ENCODE data around the gene UNC13C. TPM values are rescaled to one million over a fixed set of nuclear protein-coding genes. Genes with fewer than 3 reads are reported as not detected.

The UNC13C gene
- total and polyA plus RNA-seq, 2 of the 13 experiments (the other 11 are each of a cell fraction or from before 2014, with no cell fraction given), result 0.04 TPM; not detected in 1

DNA sequence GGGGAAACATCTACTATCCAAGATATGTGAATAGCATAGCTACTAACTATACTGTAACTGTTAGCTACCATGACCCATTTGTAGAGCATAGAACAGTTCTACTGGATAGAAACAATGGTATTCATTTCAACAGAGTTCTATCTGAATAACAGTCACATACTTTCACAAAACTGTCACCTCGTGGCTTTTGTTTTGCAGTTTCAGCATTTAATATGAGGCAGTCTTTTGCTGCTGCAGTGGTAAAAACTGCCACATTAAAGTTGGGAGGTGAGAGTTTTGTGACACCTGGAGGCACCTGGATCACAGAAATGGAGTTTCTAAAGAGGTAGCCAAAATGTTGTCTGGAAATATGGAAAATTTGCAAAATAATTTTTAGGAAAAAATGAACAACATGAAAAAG is 578.0 kb downstream of the UNC13C start:
- Histone ChIP-seq H3K27me3 (ENCODE audit: control insufficient read depth in 1 of 2, insufficient read depth in 2 of 2, low read length in 2 of 2) (no peaks in the 10 kb centered on the region), H3K36me3 (replicated peaks in 1 of 2; ENCODE audit: control insufficient read depth in 1 of 2, insufficient read depth in 2 of 2, low read length in 2 of 2) (no peaks in the 10 kb centered on the region), H3K9ac (ENCODE audit: insufficient read depth, low read depth, low read length) (no peak overlapping the region), H4K20me1 (ENCODE audit: insufficient read depth, low read length) (no peaks in the 10 kb centered on the region), H3K4me2 (ENCODE audit: low read depth, low read length) (no peak overlapping the region), H2AFZ (ENCODE audit: low read length) (no peak overlapping the region), H3K27ac (ENCODE audit: extremely low read length, insufficient read depth, low read length) (no peak overlapping the region), H3K4me1 (ENCODE audit: insufficient read depth, low read length) (no peaks in the 10 kb centered on the region), H3K9me3 (ENCODE audit: low read length) (no peaks in the 10 kb centered on the region), H3K4me3 (replicated peaks in 1 of 3; ENCODE audit: insufficient read depth in 1 of 3, low read depth in 2 of 3, low read length in 3 of 3) (no peak overlapping the region), H3K79me2 (ENCODE audit: insufficient read depth, low read length) (no peaks in the 10 kb centered on the region)
- TF ChIP-seq MAFK (conservative IDR thresholded peaks at IDR 0.05 in 1 of 2, IDR thresholded peaks at IDR 0.05 in 1 of 2; ENCODE audit: low read length in 2 of 2) (peak; percentile 17 to 50; a peak in 2 of 4 replicates), RBAK (CRISPR knock-in tag; IDR thresholded peaks at IDR 0.05) (no peak), MAFF (IDR thresholded peaks at IDR 0.05; ENCODE audit: low read depth, low read length) (peak; percentile 28; the same call in 1 of the 2 replicates)
- TF ChIP-seq, protein P1, sequence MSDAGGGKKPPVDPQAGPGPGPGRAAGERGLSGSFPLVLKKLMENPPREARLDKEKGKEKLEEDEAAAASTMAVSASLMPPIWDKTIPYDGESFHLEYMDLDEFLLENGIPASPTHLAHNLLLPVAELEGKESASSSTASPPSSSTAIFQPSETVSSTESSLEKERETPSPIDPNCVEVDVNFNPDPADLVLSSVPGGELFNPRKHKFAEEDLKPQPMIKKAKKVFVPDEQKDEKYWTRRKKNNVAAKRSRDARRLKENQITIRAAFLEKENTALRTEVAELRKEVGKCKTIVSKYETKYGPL (CRISPR knock-in tag; IDR thresholded peaks at IDR 0.05), result no peak
- in situ Hi-C loops (cut with HindIII; ENCODE audit: extremely low pct_ligation_motif_present, low pct_unique_long_range_greater_than_20kb), result no loop called here
- 0% methylated on average over 1 of the region's 1 CpG for WGBS (ENCODE audit: low lambda C conversion rate)
- CTCF ChIA-PET (ENCODE audit: low intra/inter-chr PET ratio, low total read pairs), result no interaction called here
- no peak for FAIRE-seq
- ATAC-seq, result no peak
- POLR2A ChIA-PET, result no interaction called here
- BruUV-seq (replicated peaks), result no TSS peak
- intact Hi-C loops (cut with micrococcal nuclease; ENCODE audit: unreplicated experiment), result no loop called here
- no peak for DNase-seq (ENCODE audit: low spot score)

DNA sequence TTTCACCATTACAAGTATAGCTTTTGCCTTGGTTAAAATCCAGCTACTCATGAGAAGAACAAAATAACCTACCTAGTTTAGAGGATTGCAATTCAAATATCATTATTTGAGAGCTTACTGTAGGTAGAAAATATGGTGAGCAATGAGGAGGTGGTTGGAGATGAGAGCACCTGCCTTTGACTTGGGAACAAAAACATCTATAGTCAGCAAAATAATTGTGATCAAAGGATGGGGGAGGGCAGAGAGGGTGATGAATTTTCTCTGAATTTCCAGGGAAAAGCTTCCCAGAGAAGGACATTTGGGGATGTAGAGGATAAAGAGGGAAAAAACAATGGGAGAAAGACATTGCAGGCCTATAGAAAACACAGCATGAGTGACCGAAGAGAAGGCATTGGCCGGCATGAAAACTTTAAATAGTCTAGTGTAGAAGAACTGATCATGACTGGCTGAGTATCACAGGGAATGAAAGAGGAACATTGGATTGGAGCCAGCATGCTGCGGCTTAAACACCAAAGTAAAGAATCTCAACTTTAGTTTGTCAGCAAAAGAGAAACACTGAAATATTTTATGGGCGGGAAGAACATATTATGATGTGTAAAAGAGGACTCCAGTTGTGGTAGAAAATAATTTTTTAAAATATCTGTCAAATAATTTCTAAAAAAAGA is 581.3 kb downstream of the UNC13C start:
- H3K4me2 ChIP-seq (ENCODE audit: low read depth, low read length), result no peak overlapping the region
- TF ChIP-seq ZNF782 (CRISPR knock-in tag; IDR thresholded peaks at IDR 0.05; ENCODE audit: borderline replicate concordance), result no peak
- TF ChIP-seq MAFF (IDR thresholded peaks at IDR 0.05; ENCODE audit: low read depth, low read length), result peak; percentile 83
- TF ChIP-seq MAFK (conservative IDR thresholded peaks at IDR 0.05 in 1 of 2, IDR thresholded peaks at IDR 0.05 in 1 of 2; ENCODE audit: low read length in 2 of 2), result peak; percentile 76 to 90
- ATAC-seq (no peak), FAIRE-seq (no peak), DNase-seq (ENCODE audit: low spot score) (no peak)
- no peaks in the 10 kb centered on the region for H3K27me3 ChIP-seq (ENCODE audit: control insufficient read depth in 1 of 2, insufficient read depth in 2 of 2, low read length in 2 of 2)
- in situ Hi-C loops (cut with HindIII; ENCODE audit: extremely low pct_ligation_motif_present, low pct_unique_long_range_greater_than_20kb) (no loop called here), intact Hi-C loops (cut with micrococcal nuclease; ENCODE audit: unreplicated experiment) (no loop called here)
- no peaks in the 10 kb centered on the region for H3K36me3 ChIP-seq (replicated peaks in 1 of 2; ENCODE audit: control insufficient read depth in 1 of 2, insufficient read depth in 2 of 2, low read length in 2 of 2)
- no peaks in the 10 kb centered on the region for H3K79me2 ChIP-seq (ENCODE audit: insufficient read depth, low read length)
- ChIA-PET CTCF (ENCODE audit: low intra/inter-chr PET ratio, low total read pairs) (no interaction called here), POLR2A (no interaction called here)
- no peak overlapping the region for H3K4me3 ChIP-seq (replicated peaks in 1 of 3; ENCODE audit: insufficient read depth in 1 of 3, low read depth in 2 of 3, low read length in 3 of 3)
- BruUV-seq (replicated peaks), result no TSS peak
- H3K4me1 ChIP-seq (ENCODE audit: insufficient read depth, low read length), result no peaks in the 10 kb centered on the region
- no peaks in the 10 kb centered on the region for H3K9me3 ChIP-seq (ENCODE audit: low read length)
- no peak overlapping the region for H2AFZ ChIP-seq (ENCODE audit: low read length)
- 9% methylated on average over 4 of the region's 4 CpGs for WGBS (ENCODE audit: low lambda C conversion rate)
- no peak overlapping the region for H3K27ac ChIP-seq (ENCODE audit: extremely low read length, insufficient read depth, low read length)
- no peak overlapping the region for H3K9ac ChIP-seq (ENCODE audit: insufficient read depth, low read depth, low read length)
- H4K20me1 ChIP-seq (ENCODE audit: insufficient read depth, low read length), result no peaks in the 10 kb centered on the region
